Stomach smooth muscle (tissue), 2 donors: Measurements from ENCODE around the gene ZNF770.

Experiments used
- H3K27ac ChIP-seq: one replicate; pipeline ENCODE4 v1.7.0; 2013; ENCODE audit warnings: mild to moderate bottlenecking, low read length, inconsistent platforms
- H3K27me3 ChIP-seq, 2 donors: one replicate each; pipeline ENCODE4 v1.7.0; 2013; ENCODE audit warnings: low read length in 2 of 2; ENCODE audit not compliant: insufficient read depth in 2 of 2, control insufficient read depth in 1 of 2
- H3K36me3 ChIP-seq, 2 donors: one replicate each; pipeline ENCODE4 v1.7.0; 2013; ENCODE audit warnings: low read length in 2 of 2; ENCODE audit not compliant: control insufficient read depth in 2 of 2, insufficient read depth in 2 of 2
- H3K4me1 ChIP-seq: one replicate; pipeline ENCODE4 v1.7.0; 2013; ENCODE audit warnings: low read length; ENCODE audit not compliant: control insufficient read depth, insufficient read depth
- H3K4me3 ChIP-seq, 2 donors: one replicate each; pipeline ENCODE4 v1.7.0; 2013; ENCODE audit warnings: low read length in 2 of 2
- H3K9ac ChIP-seq, 2 donors: one replicate each; pipeline ENCODE4 v1.7.0; 2013; ENCODE audit warnings: low read length in 2 of 2, mild to moderate bottlenecking in 1 of 2
- H3K9me3 ChIP-seq, 2 donors: one replicate each; pipeline ENCODE4 v1.7.0; 2013; ENCODE audit warnings: low read length in 2 of 2; ENCODE audit not compliant: control insufficient read depth in 2 of 2
- donor health status: healthy.
- donor health status: Pancreatic carcinoma.

Gene ZNF770

DNA sequence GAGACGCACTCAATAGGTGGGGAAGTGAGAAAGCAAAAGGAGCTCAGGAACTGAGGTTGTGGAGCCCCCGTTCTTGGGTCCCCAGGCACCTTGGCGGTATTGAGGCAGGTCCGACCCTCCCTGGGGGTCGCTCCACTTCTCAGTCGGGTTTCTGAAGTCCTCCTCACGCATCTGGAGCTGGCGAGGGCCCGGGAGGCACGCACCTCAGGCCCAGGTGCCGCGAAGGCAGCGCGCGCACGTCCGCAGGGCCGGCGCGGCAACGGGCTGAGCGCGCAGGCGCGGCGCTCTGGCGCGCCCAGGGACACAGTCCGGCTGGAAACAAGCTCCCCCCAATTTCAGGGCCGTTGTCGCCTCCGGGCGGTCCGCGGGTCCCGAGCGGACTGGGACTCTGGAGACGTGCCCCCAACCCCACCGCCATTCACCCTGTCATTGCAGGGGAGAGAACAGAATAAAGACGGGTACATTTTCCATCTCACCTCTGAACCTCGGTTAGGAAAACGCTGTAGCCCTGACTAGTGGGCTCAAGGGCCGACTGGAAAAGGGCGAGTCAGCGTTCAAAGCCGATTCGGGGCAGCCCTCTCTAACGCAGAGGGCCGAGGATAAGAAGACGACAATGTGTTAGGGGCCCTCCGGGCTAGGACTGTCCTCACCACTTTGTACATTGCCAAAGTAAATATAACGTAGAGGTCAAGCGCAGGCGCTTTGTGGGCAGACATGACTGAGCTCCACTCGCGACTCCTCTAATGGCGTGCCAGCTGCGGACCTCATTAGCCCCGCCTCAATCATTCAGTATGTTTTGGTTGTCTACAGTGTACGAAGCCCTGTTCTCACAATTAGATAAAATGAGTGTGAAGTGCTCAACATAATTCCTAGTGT is at the start of gene ZNF770:
TSS of gene ZNF770 (minus strand) at position 261 of the 876 bp plus-strand sequence. CDS start 4,853 bp downstream, outside the sequence.
- peaks cover 9% of the 10 kb centered on the region for H3K4me1 ChIP-seq
- H3K4me3 ChIP-seq: peak within 1 kb of the TSS; percentile 86 to 100

GRCh38 chr15:35028235-35028984 is 40.3 kb upstream of the ZNF770 start:
- Histone ChIP-seq H3K9me3 (no peaks in the 10 kb centered on the region), H3K27me3 (no peaks in the 10 kb centered on the region), H3K4me1 (no peaks in the 10 kb centered on the region), H3K36me3 (no peaks in the 10 kb centered on the region), H3K4me3 (no peak overlapping the region), H3K9ac (no peak overlapping the region), H3K27ac (no peak overlapping the region)

More for the DNA sequence above, at the start of gene ZNF770:
- Histone ChIP-seq H3K27me3 (no peaks in the 10 kb centered on the region), H3K9me3 (no peaks in the 10 kb centered on the region), H3K9ac (peak within 1 kb of the TSS; percentile 97 to 100), H3K36me3 (no peaks in the 10 kb centered on the region), H3K27ac (peak within 1 kb of the TSS; percentile 99)

- Histone ChIP-seq H3K36me3 (no peaks in the 10 kb centered on the region), H3K27ac (no peak overlapping the region), H3K4me3 (no peak overlapping the region), H3K4me1 (no peaks in the 10 kb centered on the region), H3K9ac (no peak overlapping the region), H3K27me3 (no peaks in the 10 kb centered on the region), H3K9me3 (no peaks in the 10 kb centered on the region)
Measured at GRCh38 chr15:35023804-35024203, 35.7 kb upstream of the ZNF770 start.

GRCh38 chr15:35020974-35021373 is 32.9 kb upstream of the ZNF770 start:
- Histone ChIP-seq H3K36me3 (no peaks in the 10 kb centered on the region), H3K9ac (no peak overlapping the region), H3K9me3 (no peaks in the 10 kb centered on the region), H3K27me3 (no peaks in the 10 kb centered on the region), H3K27ac (no peak overlapping the region), H3K4me3 (no peak overlapping the region), H3K4me1 (no peaks in the 10 kb centered on the region)

DNA sequence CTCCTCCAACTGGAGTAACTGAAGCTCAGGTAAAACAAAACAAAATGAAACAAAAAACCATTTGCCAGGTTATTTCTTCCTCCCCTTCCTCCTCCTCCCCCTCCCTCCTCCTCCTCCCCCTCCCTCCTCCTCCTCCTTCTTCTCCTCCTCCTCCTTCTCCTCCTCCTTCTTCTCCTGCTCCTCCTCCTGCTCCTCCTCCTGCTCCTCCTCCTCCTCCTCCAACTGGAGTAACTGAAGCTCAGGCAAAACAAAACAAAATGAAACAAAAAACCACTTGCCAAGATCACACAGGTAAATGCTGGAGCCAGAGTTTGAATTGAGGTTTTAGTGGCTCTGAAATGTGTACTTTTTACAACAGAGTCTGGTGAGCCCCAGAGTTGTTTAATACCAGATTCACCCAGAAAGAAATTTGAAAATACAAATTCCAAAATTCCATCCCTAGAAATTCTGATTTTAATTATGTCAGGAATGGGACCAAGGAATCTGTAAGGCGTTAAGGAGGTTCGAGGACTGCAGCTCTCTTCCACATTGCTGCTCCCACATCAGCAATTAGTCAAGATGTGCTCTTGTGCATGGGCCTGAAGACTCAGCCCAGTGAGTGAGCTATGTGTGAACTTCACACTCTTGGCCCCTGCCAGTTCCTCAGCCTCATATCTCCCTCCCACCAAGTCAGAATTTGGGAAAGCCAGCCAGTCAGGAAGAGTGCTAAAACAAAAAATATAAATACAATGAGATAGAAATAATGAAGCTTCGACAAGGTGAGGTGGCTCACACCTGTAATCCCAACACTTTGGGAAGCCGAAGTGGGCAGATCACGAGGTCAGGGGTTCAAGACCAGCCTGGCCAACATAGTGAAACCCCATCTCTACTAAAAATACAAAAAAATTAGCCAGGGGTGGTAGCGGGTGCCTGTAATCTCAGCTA is 31.6 kb upstream of the ZNF770 start:
- H3K4me1 ChIP-seq: no peaks in the 10 kb centered on the region
- H3K4me3 ChIP-seq: no peak overlapping the region
- H3K27me3 ChIP-seq: no peaks in the 10 kb centered on the region
- no peak overlapping the region for H3K9ac ChIP-seq
- no peak overlapping the region for H3K27ac ChIP-seq
- H3K9me3 ChIP-seq: no peaks in the 10 kb centered on the region
- no peaks in the 10 kb centered on the region for H3K36me3 ChIP-seq

- H3K9me3 ChIP-seq: no peaks in the 10 kb centered on the region
- no peaks in the 10 kb centered on the region for H3K36me3 ChIP-seq
- H3K4me1 ChIP-seq: no peaks in the 10 kb centered on the region
- H3K9ac ChIP-seq: no peak overlapping the region
- H3K4me3 ChIP-seq: no peak overlapping the region
- no peaks in the 10 kb centered on the region for H3K27me3 ChIP-seq
- H3K27ac ChIP-seq: no peak overlapping the region
Measured at GRCh38 chr15:35014241-35014640, 26.2 kb upstream of the ZNF770 start.

- Histone ChIP-seq H3K9me3 (no peaks in the 10 kb centered on the region), H3K4me3 (no peak overlapping the region), H3K4me1 (no peaks in the 10 kb centered on the region), H3K9ac (no peak overlapping the region), H3K27ac (no peak overlapping the region), H3K36me3 (no peaks in the 10 kb centered on the region), H3K27me3 (no peaks in the 10 kb centered on the region)
Measured at GRCh38 chr15:35013370-35013769, 25.3 kb upstream of the ZNF770 start.

- no peak overlapping the region for H3K9ac ChIP-seq
- no peaks in the 10 kb centered on the region for H3K36me3 ChIP-seq
- H3K4me1 ChIP-seq: no peaks in the 10 kb centered on the region
- no peaks in the 10 kb centered on the region for H3K9me3 ChIP-seq
- H3K27me3 ChIP-seq: no peaks in the 10 kb centered on the region
- no peak overlapping the region for H3K4me3 ChIP-seq
- H3K27ac ChIP-seq: no peak overlapping the region
Measured at GRCh38 chr15:35007397-35007796, 19.3 kb upstream of the ZNF770 start.

DNA sequence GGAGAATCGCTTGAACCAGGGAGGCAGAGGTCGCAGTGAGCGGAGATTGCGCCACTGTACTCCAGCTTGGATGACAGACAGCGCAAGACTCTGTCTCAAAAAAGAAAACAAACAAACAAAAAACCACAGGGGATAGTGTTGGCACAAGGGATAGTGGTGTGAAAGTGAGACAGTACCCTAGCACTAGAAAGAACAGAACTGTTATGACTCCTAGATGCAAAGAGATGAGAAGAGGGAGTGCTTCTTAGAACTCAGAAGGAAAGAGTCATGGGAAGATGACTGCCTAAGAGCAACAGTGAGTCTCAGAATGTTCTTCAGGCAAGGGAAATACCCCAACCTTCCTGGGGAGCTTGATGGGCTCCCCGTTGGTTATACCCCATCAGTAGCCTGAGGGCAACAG is 17.8 kb upstream of the ZNF770 start:
- Histone ChIP-seq H3K9ac (no peak overlapping the region), H3K4me3 (no peak overlapping the region), H3K27me3 (no peaks in the 10 kb centered on the region), H3K36me3 (no peaks in the 10 kb centered on the region), H3K9me3 (no peaks in the 10 kb centered on the region), H3K4me1 (no peaks in the 10 kb centered on the region), H3K27ac (no peak overlapping the region)

DNA sequence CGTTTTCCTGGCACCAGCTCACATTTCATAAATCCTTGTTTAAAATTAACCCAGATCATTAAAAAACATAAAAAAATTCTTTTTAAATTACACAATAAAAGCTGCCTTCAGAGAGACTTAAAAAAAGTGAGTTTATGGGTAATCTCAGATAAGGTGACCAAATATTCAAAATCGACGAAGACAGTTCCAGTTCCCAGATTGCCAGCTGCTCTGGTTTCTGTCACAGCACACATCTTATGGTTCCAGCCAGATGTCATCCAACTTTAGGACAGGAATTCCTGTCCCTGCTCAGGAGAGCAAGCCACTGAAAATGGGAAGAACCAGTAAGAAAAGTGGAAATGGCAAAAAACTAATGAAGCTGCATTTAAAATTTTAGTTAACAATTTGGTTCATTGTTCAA is 15.8 kb upstream of the ZNF770 start:
- H3K9me3 ChIP-seq: no peaks in the 10 kb centered on the region
- H3K4me1 ChIP-seq: no peaks in the 10 kb centered on the region
- H3K27ac ChIP-seq: no peak overlapping the region
- H3K4me3 ChIP-seq: no peak overlapping the region
- no peak overlapping the region for H3K9ac ChIP-seq
- no peaks in the 10 kb centered on the region for H3K27me3 ChIP-seq
- H3K36me3 ChIP-seq: no peaks in the 10 kb centered on the region
